ENCODE results near the gene LARGE1. TPM values are rescaled to one million over a fixed set of nuclear protein-coding genes. Genes with fewer than 3 reads are reported as not detected.

Gene LARGE1
- total RNA-seq, 1 donor from 2014 or later, result 2.4 TPM

GRCh38 chr22:33591946-33592345, 328.3 kb downstream of the LARGE1 start:
- no peaks in the 10 kb centered on the region for H3K36me3 ChIP-seq (ENCODE audit: control insufficient read depth, insufficient read depth, low read length)
- H3K27me3 ChIP-seq (ENCODE audit: control insufficient read depth, insufficient read depth, low read length), result no peaks in the 10 kb centered on the region
- no peak overlapping the region for H3K4me3 ChIP-seq (ENCODE audit: low read depth, low read length)
- no peak for TF ChIP-seq CTCF (IDR thresholded peaks at IDR 0.05; ENCODE audit: insufficient read depth, low read length, severe bottlenecking)
- DNase-seq (ENCODE audit: low read depth), result no peak
- no peak for FAIRE-seq

GRCh38 chr22:33589297-33589696, 331.0 kb downstream of the LARGE1 start:
- no peak overlapping the region for H3K4me3 ChIP-seq (ENCODE audit: low read depth, low read length)
- TF ChIP-seq CTCF (IDR thresholded peaks at IDR 0.05; ENCODE audit: insufficient read depth, low read length, severe bottlenecking), result no peak
- H3K36me3 ChIP-seq (ENCODE audit: control insufficient read depth, insufficient read depth, low read length), result no peaks in the 10 kb centered on the region
- no peak for DNase-seq (ENCODE audit: low read depth)
- FAIRE-seq, result no peak
- no peaks in the 10 kb centered on the region for H3K27me3 ChIP-seq (ENCODE audit: control insufficient read depth, insufficient read depth, low read length)

- no peak for TF ChIP-seq CTCF (IDR thresholded peaks at IDR 0.05; ENCODE audit: insufficient read depth, low read length, severe bottlenecking)
- Histone ChIP-seq H3K36me3 (ENCODE audit: control insufficient read depth, insufficient read depth, low read length) (no peaks in the 10 kb centered on the region), H3K4me3 (ENCODE audit: low read depth, low read length) (no peak overlapping the region), H3K27me3 (ENCODE audit: control insufficient read depth, insufficient read depth, low read length) (no peaks in the 10 kb centered on the region)
- FAIRE-seq (no peak), DNase-seq (ENCODE audit: low read depth) (no peak)
Measured at GRCh38 chr22:33588860-33589259, 331.4 kb downstream of the LARGE1 start.

GRCh38 chr22:33584152-33584551, 336.1 kb downstream of the LARGE1 start:
- H3K4me3 ChIP-seq (ENCODE audit: low read depth, low read length), result no peak overlapping the region
- no peaks in the 10 kb centered on the region for H3K27me3 ChIP-seq (ENCODE audit: control insufficient read depth, insufficient read depth, low read length)
- H3K36me3 ChIP-seq (ENCODE audit: control insufficient read depth, insufficient read depth, low read length), result no peaks in the 10 kb centered on the region
- FAIRE-seq (no peak), DNase-seq (ENCODE audit: low read depth) (no peak)
- TF ChIP-seq CTCF (IDR thresholded peaks at IDR 0.05; ENCODE audit: insufficient read depth, low read length, severe bottlenecking), result no peak

- DNase-seq (ENCODE audit: low read depth), result no peak
- no peaks in the 10 kb centered on the region for H3K27me3 ChIP-seq (ENCODE audit: control insufficient read depth, insufficient read depth, low read length)
- no peak for FAIRE-seq
- no peaks in the 10 kb centered on the region for H3K36me3 ChIP-seq (ENCODE audit: control insufficient read depth, insufficient read depth, low read length)
- TF ChIP-seq CTCF (IDR thresholded peaks at IDR 0.05; ENCODE audit: insufficient read depth, low read length, severe bottlenecking), result no peak
- no peak overlapping the region for H3K4me3 ChIP-seq (ENCODE audit: low read depth, low read length)
Measured at GRCh38 chr22:33582822-33583400, 337.4 kb downstream of the LARGE1 start.

- no peak overlapping the region for H3K4me3 ChIP-seq (ENCODE audit: low read depth, low read length)
- H3K36me3 ChIP-seq (ENCODE audit: control insufficient read depth, insufficient read depth, low read length), result no peaks in the 10 kb centered on the region
- no peaks in the 10 kb centered on the region for H3K27me3 ChIP-seq (ENCODE audit: control insufficient read depth, insufficient read depth, low read length)
- FAIRE-seq, result no peak
- DNase-seq (ENCODE audit: low read depth), result no peak
- no peak for TF ChIP-seq CTCF (IDR thresholded peaks at IDR 0.05; ENCODE audit: insufficient read depth, low read length, severe bottlenecking)
Measured at GRCh38 chr22:33580310-33580709, 340.0 kb downstream of the LARGE1 start.
